ENCODE data around the gene ANKFN1. TPM values are rescaled to one million over a fixed set of nuclear protein-coding genes. Genes with fewer than 3 reads are reported as not detected.

The ANKFN1 gene
- total and polyA plus RNA-seq, 10 of the 15 experiments (the other 5 are each of a cell fraction or from before 2014, with no cell fraction given) = 0.19 TPM; not detected in 9

DNA sequence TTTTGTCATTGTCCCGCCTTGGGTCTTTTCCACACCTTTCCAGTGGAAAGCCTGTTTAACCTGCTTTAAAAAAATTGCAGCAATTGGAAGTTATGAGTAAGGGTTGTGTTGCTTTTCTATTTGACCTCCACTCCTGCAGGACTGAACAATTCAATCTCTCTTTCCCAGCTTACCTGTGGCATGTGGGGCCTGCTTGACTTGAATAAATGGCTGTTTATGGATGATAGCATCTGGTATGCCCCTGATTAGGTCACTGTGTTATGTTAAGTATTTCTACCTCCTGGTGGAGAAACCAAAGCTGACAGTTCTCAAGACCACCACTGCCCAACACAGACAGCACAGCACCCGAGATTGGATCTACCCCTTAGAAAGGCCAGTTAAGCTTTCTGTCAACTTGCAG, 375.4 kb downstream of the ANKFN1 start:
- Histone ChIP-seq H4K20me1 (ENCODE audit: control insufficient read depth, insufficient read depth) (no peaks in the 10 kb centered on the region), H3K27ac (ENCODE audit: control insufficient read depth, insufficient read depth) (no peak overlapping the region), H3K9ac (ENCODE audit: control insufficient read depth, insufficient read depth, low read length) (no peak overlapping the region), H3K79me2 (ENCODE audit: control insufficient read depth, insufficient read depth, low read length) (no peaks in the 10 kb centered on the region), H3K9me3 (replicated peaks; ENCODE audit: control insufficient read depth, insufficient read depth, low read length) (no peaks in the 10 kb centered on the region), H3K4me2 (ENCODE audit: control insufficient read depth, insufficient read depth) (no peak overlapping the region), H3K4me1 (ENCODE audit: control insufficient read depth, insufficient read depth, low read length) (no peaks in the 10 kb centered on the region), H3K27me3 (replicated peaks in 1 of 2; ENCODE audit: control insufficient read depth in 2 of 2, insufficient read depth in 2 of 2, low read length in 1 of 2) (no peaks in the 10 kb centered on the region; a peak in 1 of 4 replicates), H3K36me3 (ENCODE audit: control insufficient read depth in 2 of 2, insufficient read depth in 2 of 2, low read length in 1 of 2) (no peaks in the 10 kb centered on the region), H3K4me3 (no peak overlapping the region), H2AFZ (ENCODE audit: control insufficient read depth, low read depth, low read length) (no peak overlapping the region)
- ChIA-PET SMC1A (ENCODE audit: uncharacterized antibody, unreplicated experiment) (no interaction called here), POLR2A (no interaction called here), CTCF (interaction anchor here (1.5 kb wide), 1 partner anchor 187 kb away, joined by 3 read pairs; no protein-coding TSS in a partner anchor), RAD21 (ENCODE audit: unreplicated experiment) (no interaction called here)
- intact Hi-C loops (cut with micrococcal nuclease; ENCODE audit: unreplicated experiment) (no loop called here), in situ Hi-C loops (cut with MboI) (no loop called here)
- DNase-seq (ENCODE audit: low read depth, low spot score) (no peak), ATAC-seq (no peak), FAIRE-seq (no peak)
- no TSS peak for BruUV-seq (replicated peaks)
- WGBS (ENCODE audit: insufficient coverage, insufficient replicate concordance, low lambda C conversion rate, missing lambda C conversion rate) = 0% methylated on average over 2 of the region's 2 CpGs
- TF ChIP-seq, protein P1, sequence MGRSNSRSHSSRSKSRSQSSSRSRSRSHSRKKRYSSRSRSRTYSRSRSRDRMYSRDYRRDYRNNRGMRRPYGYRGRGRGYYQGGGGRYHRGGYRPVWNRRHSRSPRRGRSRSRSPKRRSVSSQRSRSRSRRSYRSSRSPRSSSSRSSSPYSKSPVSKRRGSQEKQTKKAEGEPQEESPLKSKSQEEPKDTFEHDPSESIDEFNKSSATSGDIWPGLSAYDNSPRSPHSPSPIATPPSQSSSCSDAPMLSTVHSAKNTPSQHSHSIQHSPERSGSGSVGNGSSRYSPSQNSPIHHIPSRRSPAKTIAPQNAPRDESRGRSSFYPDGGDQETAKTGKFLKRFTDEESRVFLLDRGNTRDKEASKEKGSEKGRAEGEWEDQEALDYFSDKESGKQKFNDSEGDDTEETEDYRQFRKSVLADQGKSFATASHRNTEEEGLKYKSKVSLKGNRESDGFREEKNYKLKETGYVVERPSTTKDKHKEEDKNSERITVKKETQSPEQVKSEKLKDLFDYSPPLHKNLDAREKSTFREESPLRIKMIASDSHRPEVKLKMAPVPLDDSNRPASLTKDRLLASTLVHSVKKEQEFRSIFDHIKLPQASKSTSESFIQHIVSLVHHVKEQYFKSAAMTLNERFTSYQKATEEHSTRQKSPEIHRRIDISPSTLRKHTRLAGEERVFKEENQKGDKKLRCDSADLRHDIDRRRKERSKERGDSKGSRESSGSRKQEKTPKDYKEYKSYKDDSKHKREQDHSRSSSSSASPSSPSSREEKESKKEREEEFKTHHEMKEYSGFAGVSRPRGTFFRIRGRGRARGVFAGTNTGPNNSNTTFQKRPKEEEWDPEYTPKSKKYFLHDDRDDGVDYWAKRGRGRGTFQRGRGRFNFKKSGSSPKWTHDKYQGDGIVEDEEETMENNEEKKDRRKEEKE (IDR thresholded peaks at IDR 0.05) = no peak
- no peak for TF ChIP-seq RAD51 (IDR thresholded peaks at IDR 0.05)
- no peak for TF ChIP-seq SRF (IDR thresholded peaks at IDR 0.05; ENCODE audit: low read depth in 2 of 2, low read length in 2 of 2)
- no peak for TF ChIP-seq TARDBP (IDR thresholded peaks at IDR 0.05; ENCODE audit: borderline replicate concordance)
- no peak for TF ChIP-seq TCF3 (IDR thresholded peaks at IDR 0.05; ENCODE audit: borderline replicate concordance, insufficient read depth, low read depth, low read length)
- TF ChIP-seq BCL11A (IDR thresholded peaks at IDR 0.05; ENCODE audit: low read depth, low read length) = no peak
- no peak for TF ChIP-seq ZNF207 (IDR thresholded peaks at IDR 0.05; ENCODE audit: borderline replicate concordance)
- TF ChIP-seq, protein P2, sequence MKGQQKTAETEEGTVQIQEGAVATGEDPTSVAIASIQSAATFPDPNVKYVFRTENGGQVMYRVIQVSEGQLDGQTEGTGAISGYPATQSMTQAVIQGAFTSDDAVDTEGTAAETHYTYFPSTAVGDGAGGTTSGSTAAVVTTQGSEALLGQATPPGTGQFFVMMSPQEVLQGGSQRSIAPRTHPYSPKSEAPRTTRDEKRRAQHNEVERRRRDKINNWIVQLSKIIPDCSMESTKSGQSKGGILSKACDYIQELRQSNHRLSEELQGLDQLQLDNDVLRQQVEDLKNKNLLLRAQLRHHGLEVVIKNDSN (IDR thresholded peaks at IDR 0.05; ENCODE audit: borderline replicate concordance, extremely low read length, insufficient read depth, low read depth, low read length) = no peak
- TF ChIP-seq, protein P3, sequence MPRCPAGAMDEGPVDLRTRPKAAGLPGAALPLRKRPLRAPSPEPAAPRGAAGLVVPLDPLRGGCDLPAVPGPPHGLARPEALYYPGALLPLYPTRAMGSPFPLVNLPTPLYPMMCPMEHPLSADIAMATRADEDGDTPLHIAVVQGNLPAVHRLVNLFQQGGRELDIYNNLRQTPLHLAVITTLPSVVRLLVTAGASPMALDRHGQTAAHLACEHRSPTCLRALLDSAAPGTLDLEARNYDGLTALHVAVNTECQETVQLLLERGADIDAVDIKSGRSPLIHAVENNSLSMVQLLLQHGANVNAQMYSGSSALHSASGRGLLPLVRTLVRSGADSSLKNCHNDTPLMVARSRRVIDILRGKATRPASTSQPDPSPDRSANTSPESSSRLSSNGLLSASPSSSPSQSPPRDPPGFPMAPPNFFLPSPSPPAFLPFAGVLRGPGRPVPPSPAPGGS (IDR thresholded peaks at IDR 0.05; ENCODE audit: borderline replicate concordance, insufficient read depth, low read depth, low read length, poor library complexity, severe bottlenecking) = no peak
- no peak for TF ChIP-seq ZBTB4 (CRISPR knock-in tag; IDR thresholded peaks at IDR 0.05)
- TF ChIP-seq USF2 (IDR thresholded peaks at IDR 0.05; ENCODE audit: borderline replicate concordance, low read depth, low read length) = no peak
- TF ChIP-seq RAD21 (IDR thresholded peaks at IDR 0.05; ENCODE audit: insufficient read depth, low read depth, low read length) = no peak
